Astrocyte of the spinal cord (primary cell): ENCODE data around the gene ZNF407.

Experiments used
- DNase-seq: peaks from one replicate; pipeline ENCODE4 v3.0.0; 2011; ENCODE audit warnings: low read depth, low spot score
- H3K4me3 ChIP-seq: 2 replicates; pipeline ENCODE4 v1.5.1; 2011; ENCODE audit warnings: low read depth, mild to moderate bottlenecking, low read length, moderate library complexity
- CTCF ChIP-seq: IDR thresholded peaks from 2 replicates; pipeline ENCODE4 v1.5.1; 2012; ENCODE audit warnings: low read depth, mild to moderate bottlenecking, low read length, inconsistent platforms
- in situ Hi-C: cut with HindIII; loops from 2 replicates; pipeline ENCODE4 v1.10.0; 2017; ENCODE audit warnings: low sequenced_read_pairs

Gene ZNF407

DNA sequence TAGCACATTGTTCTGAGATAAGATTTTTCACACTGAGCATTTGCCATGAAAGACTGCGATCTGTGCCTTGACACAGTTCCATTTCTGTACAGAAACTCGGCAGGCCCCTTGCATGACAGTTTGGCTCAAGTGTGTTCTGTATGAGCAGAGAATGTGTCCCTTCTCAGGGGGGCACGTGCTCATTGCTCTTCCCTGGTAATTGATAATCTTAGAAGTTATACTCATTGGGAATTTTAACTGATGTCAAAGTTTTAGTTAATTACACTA is 440.0 kb downstream of the ZNF407 start:
- DNase-seq: no peak
- in situ Hi-C loops: no loop called here
- H3K4me3 ChIP-seq: no peak overlapping the region
- TF ChIP-seq CTCF: no peak

DNA sequence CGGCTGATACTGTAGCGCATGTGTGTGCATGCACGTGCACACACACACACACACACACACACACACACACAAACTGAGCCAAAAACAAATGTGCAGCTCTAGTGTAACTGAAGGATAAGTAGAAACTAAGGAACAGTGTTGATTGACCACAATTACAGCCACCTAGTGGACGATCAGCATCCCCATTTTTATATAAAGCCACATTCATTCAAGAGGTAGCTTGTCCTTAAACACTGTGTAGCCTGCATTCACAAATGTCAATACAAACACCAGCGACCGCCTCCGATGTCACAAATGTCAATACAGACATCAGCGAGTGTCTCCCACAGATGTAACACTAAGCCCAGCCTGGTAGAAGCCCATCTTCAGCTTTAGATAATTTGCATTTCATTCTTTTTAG is 443.9 kb downstream of the ZNF407 start:
- peak; percentile 41 for DNase-seq

GRCh38 chr18:75043478-75043877 is 445.8 kb downstream of the ZNF407 start:
- TF ChIP-seq CTCF: no peak
- H3K4me3 ChIP-seq: no peak overlapping the region
- DNase-seq: no peak
- in situ Hi-C loops: no loop called here

More for the DNA sequence above, 443.9 kb downstream of the ZNF407 start:
- TF ChIP-seq CTCF: peak; percentile 53
- in situ Hi-C loops: no loop called here
- no peak overlapping the region for H3K4me3 ChIP-seq

DNA sequence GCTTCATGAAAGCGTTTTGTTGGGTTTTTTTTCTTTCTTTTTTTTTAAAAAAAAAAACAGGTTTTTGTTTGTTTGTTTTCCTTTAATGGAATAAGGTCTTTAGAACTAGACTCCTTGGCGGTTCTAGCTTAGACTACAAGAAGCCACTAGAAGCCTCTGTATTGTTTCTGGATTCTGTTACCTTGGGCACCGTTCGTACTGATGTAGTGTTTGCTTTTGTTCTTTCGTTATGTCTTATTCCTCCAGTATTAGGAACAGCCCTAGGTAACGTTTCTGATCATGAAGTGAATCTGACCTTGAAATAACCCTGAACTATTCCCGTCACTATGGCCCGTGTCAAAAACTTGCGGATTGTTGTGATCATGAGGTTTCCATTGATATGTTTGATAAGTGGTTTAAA is 446.6 kb downstream of the ZNF407 start:
- no peak for DNase-seq
- H3K4me3 ChIP-seq: no peak overlapping the region
- TF ChIP-seq CTCF: no peak
- in situ Hi-C loops: no loop called here

DNA sequence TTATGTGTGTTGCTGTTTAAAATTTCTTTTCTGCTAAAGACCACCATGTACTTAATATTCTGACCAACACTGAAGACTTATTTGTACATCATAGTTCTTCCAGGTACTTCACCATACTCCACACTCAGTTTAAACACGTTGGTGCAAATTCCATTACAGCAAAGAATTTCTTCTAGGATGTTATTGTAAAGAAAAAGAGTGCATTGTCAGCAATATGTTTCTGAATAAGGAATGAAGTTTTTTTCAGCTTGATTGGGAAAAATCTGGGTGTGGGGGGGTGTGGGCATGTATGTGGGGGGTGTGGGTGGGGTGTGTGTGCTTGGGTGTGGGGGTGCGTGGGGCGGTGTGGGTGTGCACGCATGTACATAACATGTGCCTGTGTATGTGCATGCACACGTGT is 447.1 kb downstream of the ZNF407 start:
- DNase-seq: no peak
- H3K4me3 ChIP-seq: no peak overlapping the region
- no peak for TF ChIP-seq CTCF
- in situ Hi-C loops: no loop called here

GRCh38 chr18:75045272-75045671 is 447.6 kb downstream of the ZNF407 start:
- no peak overlapping the region for H3K4me3 ChIP-seq
- DNase-seq: no peak
- TF ChIP-seq CTCF: no peak
- in situ Hi-C loops: no loop called here

GRCh38 chr18:75047240-75047961 is 449.7 kb downstream of the ZNF407 start:
- no peak for DNase-seq
- TF ChIP-seq CTCF: no peak
- in situ Hi-C loops: no loop called here
- H3K4me3 ChIP-seq: no peak overlapping the region
